NCI-H446 treated with DMSO at 0.1 percent for 48 hours (cell line): ENCODE measurements around the gene TXLNG.

ENCODE experiments used
- DNase-seq: peaks from one replicate; lab custom pipeline; 2025; lab: John Stamatoyannopoulos, UW

The TXLNG gene

GRCh38 chrX:16874458-16875095 is 88.3 kb downstream of the TXLNG start:
- DNase-seq = no peak

- DNase-seq = no peak
Observed at GRCh38 chrX:16876696-16877095, 90.4 kb downstream of the TXLNG start.

- DNase-seq = no peak
Observed at GRCh38 chrX:16882169-16882568, 95.9 kb downstream of the TXLNG start.

GRCh38 chrX:16882702-16883486 is 96.6 kb downstream of the TXLNG start:
- DNase-seq = peak; percentile 31

GRCh38 chrX:16883487-16883804 is 97.2 kb downstream of the TXLNG start:
- no peak for DNase-seq

GRCh38 chrX:16885628-16886027 is 99.4 kb downstream of the TXLNG start:
- DNase-seq = no peak

- DNase-seq = peak; percentile 75
Observed at GRCh38 chrX:16892504-16893362, 106.5 kb downstream of the TXLNG start.
